Activated CD4-positive, alpha-beta T cell treated with anti-CD3 and anti-CD28 coated beads for 48 hours (primary cell): ENCODE data around the gene ASAP3.
"Not testable (repeated sequence)": the region's sequence is repeated elsewhere in the genome, so short reads cannot be mapped to it uniquely, and the experiment has no call there.

Source experiments
- DNase-seq: peaks from one replicate; pipeline ENCODE4 v3.0.0-alpha.2; 2020

Gene ASAP3

GRCh38 chr1:23514111-23514679 lies 30.2 kb upstream of the ASAP3 start:
- DNase-seq: no peak

- no peak for DNase-seq
Observed at GRCh38 chr1:23509896-23510295, 25.9 kb upstream of the ASAP3 start.

- no peak for DNase-seq
Observed at GRCh38 chr1:23506376-23507107, 22.6 kb upstream of the ASAP3 start.

- no peak for DNase-seq
Observed at GRCh38 chr1:23505851-23506250, 21.9 kb upstream of the ASAP3 start.

DNA sequence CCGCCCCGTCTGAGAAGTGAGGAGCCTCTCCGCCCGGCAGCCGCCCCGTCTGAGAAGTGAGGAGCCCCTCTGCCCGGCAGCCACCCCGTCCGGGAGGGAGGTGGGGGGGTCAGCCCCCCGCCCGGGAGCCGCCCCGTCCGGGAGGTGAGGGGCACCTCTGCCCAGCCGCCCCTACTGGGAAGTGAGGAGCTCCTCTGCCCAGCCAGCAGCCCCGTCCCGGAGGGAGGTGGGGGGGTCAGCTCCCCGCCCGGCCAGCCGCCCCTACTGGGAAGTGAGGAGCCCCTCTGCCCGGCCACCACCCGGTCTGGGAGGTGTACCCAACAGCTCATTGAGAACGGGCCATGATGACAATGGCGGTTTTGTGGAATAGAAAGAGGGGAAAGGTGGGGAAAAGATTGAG lies 20.2 kb upstream of the ASAP3 start:
- not testable (repeated sequence) for DNase-seq

GRCh38 chr1:23502951-23503350 lies 19.0 kb upstream of the ASAP3 start:
- no peak for DNase-seq

DNA sequence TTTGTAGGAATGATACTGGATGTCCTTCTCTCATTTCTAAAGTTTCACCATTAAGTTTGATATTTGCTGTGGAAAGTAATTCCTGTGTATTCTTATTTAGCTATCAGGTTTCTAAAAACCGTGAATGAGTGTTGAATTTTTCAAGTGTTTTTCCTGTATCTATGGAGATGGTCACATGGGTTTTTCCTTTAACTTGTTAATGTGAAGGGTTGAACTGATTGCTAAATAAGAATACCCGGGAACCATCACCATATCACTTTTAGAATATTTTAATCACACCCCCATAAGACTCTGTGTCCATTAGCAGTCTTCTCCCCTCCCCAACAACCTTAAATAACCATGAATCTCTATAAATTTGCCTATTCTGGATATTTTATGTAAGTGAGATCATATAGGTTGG lies 16.5 kb upstream of the ASAP3 start:
- no peak for DNase-seq

GRCh38 chr1:23497777-23498439 lies 13.9 kb upstream of the ASAP3 start:
- DNase-seq: no peak

DNA sequence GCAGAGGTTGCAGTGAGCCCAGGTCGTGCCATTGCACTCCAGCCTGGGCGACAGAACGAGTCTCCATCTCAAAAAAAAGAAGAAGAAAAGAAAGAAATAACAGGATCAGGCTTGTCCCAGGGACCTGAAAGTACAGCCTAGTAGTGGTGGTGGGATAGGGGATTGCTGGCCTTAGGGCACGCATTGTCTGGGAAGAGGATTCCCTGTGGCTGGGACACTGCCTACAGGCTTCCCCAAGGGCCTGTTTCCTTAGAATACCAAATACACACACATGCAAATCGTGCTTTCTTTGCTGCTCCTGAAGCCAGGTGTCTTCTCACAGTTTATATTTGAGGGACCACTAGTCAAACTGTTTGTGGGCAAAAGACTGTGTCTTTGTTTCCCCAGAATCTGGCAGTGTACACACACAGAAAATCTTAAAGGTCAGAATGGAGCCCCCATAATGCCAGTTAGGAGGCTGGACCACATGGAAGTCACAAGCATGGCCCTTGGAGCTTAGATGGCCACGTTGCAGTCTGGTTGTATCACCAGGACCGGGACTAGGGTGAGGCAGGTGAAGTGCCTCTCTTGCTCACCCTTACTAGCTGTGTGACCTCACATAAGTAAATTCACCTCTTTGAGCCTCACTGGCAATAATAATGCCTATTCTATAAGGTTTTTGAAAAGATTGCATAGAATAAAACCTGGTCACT lies 12.7 kb upstream of the ASAP3 start:
- no peak for DNase-seq

- not testable (repeated sequence) for DNase-seq
Observed at GRCh38 chr1:23494836-23495235, 10.9 kb upstream of the ASAP3 start.

DNA sequence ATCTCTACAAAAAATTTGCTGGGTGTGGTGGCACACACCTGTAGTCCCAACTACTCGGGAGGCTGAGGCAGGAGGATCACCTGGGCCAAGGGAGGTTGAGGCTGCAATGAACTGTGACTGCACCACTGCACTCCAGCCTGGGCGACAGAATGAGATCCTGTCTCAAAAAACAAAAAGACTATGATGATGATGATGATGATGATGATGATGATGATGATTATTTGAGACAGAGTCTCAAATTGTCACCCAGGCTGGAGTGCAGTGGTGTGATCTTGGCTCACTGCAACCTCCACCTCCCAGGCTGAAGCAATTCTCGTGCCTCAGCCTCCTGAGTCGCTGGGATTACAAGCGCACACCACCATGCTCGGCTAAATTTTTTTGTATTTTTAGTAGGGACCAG lies 8.8 kb upstream of the ASAP3 start:
- DNase-seq: not testable (repeated sequence)

GRCh38 chr1:23492132-23492720 lies 8.2 kb upstream of the ASAP3 start:
- no peak for DNase-seq

DNA sequence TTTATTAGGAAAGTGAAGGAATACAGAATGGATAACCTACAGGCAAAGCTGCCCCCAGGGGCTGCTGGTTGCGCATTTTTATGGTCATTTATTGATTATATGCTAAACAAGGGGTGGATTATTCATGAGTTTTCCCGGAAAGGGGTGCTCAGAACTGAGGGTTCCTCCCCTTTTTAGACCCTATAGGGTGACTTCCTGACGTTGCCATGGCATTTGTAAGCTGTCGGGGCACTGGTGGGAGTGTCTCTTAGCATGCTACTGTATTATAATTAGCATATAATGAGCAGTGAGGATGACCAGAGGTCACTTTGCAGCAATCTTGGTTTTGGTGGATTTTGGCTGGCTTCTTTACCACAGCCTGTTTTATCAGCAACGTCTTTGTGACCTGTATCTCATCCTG lies 5.9 kb upstream of the ASAP3 start:
- DNase-seq: no peak

GRCh38 chr1:23485002-23485332 lies 988 bp upstream of the ASAP3 start:
- no peak for DNase-seq

GRCh38 chr1:23484253-23485001 lies 448 bp upstream of the ASAP3 start:
- peak; percentile 93 for DNase-seq

- no peak for DNase-seq
Observed at GRCh38 chr1:23481904-23482303, 2.1 kb downstream of the ASAP3 start.

- no peak for DNase-seq
Observed at GRCh38 chr1:23481026-23481597, 2.9 kb downstream of the ASAP3 start.

DNA sequence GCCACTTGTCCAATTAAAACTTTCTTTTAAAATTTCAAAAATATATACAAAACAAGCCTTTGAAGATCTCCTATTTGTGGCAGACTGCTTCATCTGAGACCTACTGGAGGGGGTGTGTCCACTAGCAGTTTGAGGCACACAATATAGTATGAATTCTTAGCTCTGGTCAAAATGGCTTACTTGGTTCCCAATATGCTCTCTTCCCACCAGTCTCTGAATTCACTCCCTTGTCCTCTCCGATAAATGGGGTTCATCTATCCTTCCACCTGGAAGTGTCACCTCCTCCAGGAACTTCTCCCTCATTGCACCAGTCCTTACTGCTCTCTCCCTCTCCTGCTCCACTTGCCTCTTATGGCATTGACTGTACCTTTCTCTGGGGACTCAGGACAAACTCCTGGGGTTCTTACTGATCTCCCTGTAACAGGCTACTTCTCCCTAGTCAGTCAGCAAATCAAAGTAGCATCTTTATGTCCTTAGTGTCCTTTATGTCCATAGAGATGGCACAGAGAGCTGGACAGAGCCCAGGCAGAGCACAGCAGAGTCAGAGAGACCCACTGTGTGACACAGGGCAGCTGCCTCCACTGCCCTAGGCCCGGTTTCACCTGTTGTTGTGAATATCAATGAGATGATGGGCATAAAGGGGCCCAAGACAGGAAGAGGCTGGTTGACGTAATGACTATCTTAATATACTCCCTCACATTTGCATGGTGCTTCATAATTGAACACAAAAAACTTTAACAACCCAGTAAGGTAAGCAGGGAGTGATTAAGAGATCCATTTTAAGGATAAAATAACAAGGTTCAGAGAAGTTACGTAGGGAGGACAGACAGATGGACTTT lies 3.6 kb downstream of the ASAP3 start:
- DNase-seq: no peak

DNA sequence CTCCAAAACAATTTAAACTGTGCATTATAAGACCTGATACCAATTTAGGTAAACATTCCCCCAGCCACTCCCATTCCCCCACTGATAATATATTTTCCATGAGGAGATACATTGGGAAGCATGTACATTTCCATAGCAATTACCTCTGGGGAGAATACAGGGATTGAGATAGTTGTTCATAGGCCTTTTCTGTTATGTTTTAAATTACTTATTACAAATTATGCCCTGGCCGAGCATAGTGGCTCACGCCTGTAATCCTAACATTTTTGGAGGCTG lies 4.4 kb downstream of the ASAP3 start:
- DNase-seq: no peak

- DNase-seq: no peak
Observed at GRCh38 chr1:23478896-23479665, 4.9 kb downstream of the ASAP3 start.
